HG02973 (cell line): ENCODE measurements around the gene RREB1.

ENCODE experiments used
- ATAC-seq: cut with Tn5 transposase; IDR thresholded peaks from one replicate; pipeline ENCODE4 v1.9.1; 2021; ENCODE audit warnings: moderate library complexity; ENCODE audit not compliant: unreplicated experiment

The RREB1 gene

DNA sequence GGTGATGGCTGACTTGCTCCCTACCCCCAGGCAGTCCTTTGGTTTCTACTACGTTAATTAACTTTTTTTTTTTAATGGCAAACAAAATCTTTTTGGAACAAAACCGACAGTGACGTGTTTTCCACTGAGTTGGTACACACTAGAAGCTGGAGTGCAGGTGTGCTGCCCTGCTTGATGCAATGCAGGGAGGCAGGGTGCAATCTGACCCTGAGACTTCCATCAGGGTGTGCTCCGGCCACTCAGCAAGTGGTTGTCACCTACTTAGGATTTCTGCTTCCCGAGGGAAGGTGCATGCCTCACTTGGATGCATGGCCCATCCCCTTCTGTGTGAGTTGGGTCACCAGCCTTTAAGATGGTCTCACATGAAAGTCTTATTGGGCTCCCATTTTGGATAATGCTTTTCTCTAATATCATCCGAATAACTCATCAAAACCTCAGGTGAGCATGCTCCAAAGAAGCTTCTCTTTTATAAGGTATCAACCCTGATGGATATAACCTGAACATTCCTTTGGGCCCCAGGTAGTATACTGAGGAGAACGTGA is 14.0 kb downstream of the RREB1 start:
- ATAC-seq = no peak

DNA sequence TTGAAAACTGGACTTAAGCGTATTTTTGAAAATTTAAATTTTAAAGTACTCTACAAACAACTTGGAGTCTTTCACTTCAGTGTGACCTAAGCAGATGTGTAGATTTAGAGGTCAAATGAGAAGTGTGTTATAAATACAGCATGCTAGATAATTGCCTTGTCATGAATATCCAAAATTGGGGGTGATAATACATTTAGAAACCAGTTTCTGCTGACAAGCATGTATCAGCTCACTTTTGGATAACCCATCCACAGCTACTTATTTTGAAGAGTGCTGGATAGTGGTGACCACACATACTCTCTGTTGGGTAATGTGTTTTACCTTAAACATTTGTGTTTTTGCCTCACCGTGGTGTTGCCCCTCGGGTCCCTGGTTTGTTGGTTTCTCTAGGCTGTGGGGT is 14.9 kb downstream of the RREB1 start:
- ATAC-seq = no peak

DNA sequence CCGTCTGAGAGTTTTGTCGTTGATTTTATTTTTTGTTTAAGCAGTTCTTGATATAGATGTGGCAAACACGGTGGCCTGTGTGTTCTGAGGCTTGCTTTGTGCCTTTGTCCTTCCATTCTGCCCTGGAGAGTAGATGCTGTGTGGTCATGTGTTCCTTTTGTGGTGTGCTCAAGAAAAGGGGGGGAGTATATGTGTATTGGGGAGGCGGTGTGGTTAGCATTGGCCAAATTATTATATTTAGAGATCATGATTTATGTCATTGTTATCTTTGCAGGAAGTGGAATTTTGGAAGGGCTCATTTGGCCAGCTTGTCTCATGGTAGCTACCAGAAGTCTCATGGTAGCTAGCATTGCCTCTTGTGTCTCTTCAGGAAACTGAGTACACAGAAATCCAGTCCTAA is 16.4 kb downstream of the RREB1 start:
- ATAC-seq = no peak

DNA sequence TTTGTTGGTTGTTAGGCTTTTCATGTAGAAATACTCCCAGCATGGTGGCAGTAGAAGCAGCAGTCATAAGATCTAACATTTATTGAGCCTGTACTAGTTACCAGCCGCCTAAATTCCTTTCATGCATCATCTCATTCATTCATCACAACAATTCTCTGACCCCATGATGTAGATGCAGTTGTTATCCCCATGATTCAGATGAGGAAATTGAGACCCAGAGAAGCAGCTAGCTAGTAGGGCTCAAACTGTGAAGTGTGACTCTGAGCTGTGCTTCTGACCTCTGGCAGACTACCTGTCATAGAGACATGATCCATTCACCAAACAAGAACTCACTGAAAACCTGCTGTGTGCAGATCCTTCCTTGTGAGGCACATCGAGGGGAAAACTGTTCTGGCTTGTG is 16.9 kb downstream of the RREB1 start:
- no peak for ATAC-seq

DNA sequence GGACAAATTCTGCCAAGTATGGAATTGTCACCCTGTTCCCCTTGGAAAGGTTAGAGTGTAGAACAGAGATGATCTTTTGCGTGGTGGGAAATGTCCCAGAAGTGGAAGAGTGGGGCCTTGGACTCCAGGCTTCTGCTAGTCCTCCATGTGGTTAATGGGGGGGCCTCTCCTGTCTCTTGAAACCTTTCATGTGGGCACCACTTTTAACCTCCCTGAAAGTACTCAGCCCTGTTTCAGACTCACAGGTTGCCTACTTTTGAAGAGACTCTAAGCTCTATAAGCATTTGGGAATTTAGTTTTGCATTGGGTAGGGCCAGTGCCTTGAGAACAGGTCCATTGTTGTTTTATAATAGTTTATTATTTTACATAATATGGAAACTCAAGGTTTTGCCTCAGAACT is 17.5 kb downstream of the RREB1 start:
- ATAC-seq = no peak

DNA sequence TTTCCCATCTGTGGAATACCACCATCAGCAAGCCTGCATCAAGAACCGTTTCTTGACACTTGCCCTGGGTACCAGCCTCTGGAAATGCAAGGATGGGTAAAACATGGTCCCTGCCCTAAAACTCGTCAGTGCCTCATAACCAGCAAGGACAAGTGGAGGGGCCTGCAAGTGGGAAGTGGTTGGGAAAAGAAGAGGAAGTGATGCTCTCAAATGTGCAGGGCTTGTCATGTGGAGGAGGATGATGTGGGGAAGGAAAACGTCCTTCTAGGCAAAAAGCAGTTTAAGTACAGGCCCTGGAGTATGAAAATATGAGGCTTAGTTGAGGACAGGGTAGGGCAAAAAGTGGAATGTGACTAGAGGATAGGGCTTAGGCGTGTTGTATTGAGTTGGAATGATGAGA is 19.0 kb downstream of the RREB1 start:
- ATAC-seq = no peak

DNA sequence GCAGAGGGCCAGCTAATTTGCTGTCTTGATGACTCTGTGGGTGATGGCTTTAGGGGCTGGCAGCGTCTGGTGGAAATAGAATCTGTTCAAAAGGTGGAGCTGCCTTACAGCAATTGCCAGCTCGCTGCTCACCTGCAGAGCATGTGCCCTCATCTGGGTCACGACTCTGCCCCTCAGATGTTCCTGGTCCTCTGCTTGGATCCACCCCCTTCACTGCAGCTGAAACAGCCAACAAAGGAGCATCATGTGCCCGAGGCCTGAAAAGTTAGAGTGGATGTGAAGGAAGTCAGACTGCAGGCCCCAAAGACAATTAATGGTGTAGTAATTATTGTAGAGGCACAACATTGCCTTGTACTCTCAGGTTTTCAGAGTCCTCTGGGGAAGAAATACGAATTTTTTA is 19.9 kb downstream of the RREB1 start:
- ATAC-seq = no peak

DNA sequence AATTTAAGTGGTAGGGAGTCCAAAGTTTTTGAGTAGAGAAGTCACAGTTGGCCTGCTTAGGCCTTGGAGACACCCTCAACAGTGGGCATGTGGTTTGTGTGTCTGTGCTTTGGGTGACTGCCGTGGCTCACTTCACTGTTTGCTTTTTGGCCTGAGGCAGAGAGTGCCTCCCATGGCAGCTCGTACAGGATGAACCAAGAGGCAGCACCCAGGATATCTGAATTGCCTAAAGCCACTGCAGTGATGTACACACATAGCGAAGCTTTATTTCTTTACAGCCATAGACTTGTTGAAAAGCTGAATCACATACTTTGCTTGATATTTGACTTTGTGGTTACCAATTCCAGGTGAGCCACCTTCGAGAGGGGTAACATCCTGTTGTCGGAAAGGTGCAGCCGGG is 21.6 kb downstream of the RREB1 start:
- no peak for ATAC-seq

DNA sequence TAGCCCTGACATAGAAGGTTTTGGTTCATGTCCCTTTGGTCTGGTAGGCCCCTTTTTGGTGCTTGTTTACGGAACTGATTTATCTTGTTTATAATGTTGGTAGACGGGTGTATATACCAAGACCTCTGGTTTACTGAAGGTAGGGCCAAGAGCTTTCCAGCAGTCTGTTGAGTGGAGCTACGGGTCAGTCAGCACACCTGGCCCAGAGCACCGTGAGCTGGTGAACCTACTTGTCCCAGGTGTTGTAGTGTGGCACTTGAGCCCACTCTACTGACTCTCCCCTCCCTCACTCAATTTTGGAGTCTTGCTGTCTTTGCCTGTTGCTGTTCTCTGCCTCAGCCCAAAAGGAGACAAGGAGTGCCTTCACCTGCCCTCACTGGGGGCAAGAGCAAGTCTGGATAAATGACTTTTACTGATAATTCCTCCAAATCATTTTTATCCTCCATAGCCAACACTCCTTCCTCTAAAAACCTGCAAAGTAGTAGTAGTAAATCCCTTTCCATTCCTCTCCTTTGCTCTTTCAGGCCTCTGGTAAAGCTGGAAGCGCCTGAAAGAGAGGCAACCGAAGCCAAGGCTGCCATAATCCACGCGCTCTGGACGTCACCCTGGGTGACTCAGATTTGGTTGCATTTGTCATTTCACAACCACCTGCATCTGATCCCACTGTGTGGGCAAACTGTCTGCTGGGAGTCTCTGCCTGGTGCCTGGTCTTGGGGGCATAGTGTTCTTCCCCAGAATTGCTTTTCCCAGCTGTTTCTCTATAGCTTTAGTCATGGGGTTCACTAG is 22.2 kb downstream of the RREB1 start:
- ATAC-seq = no peak

DNA sequence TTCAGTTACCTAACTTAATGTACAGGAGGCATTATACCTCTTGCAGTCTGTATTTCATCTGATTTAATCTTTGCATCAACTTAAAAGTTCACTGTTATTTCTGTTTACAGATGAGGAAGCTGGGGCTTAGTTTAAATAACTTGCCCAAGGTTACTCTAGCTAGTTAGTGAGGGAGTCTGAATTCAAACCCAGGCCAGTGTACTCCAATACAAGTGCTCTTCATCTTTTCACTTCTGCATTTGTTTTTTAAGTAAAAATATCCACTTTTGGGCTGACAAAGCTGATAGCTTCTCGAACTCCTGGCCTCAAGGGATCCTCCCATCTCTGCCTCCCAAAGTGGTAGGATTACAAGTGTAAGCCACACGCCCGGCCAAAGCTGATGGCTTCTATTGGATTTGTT is 23.6 kb downstream of the RREB1 start:
- no peak for ATAC-seq

DNA sequence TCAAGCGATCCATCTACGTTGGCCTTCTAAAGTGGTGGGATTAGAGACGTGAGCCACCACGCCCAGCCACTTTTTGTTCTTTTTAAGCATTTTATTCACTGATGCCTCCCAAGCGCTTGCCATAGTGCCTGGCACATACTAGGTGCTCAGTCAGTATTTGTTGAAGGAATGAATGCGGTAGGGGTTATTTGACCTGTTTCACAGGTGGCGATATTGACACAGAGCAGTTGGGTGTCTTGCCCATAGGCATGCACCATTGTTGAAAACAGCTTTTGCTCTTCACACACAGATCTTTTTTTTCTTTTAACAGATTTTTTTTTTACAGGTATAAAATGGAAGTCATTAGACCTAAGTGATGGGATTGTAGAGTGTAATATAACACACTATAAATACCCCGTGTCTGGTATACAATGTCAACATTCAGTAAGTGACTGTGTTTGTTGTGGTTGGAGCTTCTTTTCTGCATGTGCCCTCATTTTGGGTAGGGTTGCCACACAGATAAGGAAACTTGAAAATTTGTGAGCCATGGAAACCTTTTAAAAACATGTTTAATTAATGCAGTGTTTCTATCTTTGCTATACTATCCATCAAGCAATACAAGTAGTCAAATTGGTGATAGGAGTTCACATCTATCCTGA is 24.8 kb downstream of the RREB1 start:
- ATAC-seq = no peak

DNA sequence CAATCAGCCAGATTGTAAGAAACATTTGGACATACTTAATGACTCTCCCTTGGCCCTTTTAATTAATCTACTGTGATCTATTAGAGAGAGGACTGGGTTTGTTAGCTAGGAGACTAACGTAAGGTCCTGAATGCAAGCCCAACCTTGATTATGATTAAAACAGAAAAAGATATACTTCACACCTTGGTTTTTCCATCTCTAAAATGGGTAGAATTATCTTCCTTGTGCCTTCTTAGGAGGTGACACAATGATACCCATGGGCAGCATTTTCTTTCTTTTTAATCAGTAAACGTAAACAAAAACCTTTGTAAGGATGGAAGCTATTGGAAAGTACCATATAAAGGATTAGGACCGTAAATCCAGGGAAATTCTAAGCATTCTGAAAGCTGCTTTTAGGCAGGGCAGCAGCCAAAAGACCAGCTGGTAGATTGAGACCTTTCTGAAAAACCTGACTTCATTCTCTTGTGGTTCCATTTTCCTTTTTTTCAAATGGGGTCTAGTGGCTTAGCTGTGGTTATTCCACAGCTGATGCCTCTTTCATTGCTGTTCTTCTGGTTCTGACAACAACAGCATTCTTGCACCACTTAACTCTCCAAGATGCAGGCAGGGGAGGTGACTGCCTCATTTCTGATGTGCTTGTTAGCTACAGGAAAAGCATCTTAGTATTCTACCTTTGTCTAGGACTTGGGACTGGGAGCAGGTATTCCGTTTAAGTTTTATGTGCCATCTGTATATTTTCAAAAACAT is 27.4 kb downstream of the RREB1 start:
- ATAC-seq = no peak

DNA sequence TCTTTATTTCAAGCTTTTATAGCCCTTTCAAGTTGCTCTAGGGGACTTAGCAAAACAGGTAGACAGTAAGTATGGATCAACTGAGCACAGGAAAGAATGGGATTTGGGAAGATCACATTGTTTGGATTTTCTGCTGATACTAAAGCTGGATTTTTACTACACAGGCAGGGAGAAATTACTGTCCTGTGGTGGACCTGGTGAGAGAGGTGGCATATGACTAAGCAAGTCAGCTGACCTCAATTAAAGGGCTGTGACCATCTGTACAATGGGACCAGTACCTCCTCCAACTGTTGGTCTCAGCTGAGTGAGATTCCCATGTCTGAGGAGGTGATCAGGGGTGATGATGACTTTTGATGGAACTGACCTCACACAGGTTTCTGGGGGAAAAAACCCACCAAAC is 28.0 kb downstream of the RREB1 start:
- no peak for ATAC-seq

DNA sequence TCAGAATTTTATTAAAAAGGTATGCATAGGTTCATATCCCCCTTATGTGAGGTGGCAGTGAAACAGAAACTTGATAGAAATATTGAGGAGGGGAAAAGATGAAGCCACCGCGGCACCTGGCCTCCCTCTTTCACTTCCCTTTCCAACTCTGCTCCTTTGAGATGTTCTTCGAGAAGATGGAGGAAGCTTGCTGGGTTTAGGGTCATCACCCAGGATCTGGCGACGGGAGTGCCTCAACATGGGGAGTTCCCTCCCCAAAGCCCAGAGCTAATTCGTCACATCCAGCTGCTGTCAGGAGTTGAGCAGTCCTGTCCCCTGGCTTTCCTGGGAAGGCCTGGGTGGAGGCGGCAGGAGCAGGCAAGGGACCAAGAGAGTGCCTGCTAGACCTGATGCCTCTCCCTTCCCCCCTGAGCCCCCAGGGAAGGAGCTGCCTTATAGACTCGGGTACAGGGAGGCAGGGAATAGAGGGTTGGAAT is 29.1 kb downstream of the RREB1 start:
- peak; percentile 44 for ATAC-seq

DNA sequence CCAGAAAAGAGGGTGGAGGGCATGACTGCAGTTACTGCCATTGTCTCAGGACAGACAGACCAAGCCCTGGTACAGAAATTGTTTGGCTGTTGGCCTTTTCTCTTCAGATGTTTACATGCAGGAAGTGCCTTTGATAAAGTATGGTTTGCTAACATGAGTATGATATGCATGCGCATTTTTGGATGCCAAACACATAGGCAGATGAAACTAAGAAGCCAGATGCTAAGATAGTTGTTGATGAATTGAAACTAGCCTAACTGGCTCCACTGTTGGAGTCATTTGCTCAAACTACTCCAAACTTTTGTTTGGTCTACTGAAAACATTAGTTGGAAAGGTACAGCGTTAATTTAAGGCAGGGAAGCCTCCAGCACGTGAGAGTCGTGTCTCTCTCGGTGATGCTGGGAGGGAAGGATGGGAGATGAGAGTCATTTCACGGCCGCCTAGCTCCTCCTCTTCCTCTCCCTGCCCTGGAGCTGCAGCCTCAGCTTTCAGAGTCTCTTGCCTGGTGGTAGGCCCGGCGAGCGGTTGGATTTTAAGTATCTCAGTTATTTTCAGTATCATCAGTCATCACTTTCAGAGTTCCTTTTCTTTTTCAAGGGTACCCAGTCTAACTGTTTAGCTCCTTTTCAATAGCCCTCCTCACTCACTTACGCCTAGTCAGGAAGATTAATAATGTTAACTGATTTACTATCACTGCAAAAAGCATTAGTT is 29.7 kb downstream of the RREB1 start:
- peak; percentile 32 for ATAC-seq

DNA sequence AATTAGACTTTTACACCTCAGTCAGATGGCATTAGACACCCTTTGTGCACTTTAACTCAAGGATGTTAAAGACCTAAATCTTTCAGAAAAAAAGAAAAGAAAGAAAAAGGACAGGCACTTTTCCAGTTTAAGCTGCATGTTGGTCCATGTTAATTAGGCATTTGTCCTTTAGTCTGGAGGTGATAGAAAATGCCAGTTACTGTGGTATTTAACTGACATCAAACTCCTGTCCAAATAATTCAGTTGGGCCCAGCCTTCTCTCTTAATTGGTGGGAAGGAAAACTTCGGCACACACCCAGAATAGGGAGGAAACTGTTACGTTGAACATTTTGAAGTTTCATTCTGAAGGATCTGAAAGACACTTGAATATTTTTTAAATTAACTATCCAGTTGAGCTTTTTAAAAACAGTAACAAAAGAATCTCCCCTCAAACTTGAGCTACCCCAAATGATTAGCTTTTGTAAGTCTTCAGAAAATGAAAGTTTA is 30.3 kb downstream of the RREB1 start:
- ATAC-seq = no peak

DNA sequence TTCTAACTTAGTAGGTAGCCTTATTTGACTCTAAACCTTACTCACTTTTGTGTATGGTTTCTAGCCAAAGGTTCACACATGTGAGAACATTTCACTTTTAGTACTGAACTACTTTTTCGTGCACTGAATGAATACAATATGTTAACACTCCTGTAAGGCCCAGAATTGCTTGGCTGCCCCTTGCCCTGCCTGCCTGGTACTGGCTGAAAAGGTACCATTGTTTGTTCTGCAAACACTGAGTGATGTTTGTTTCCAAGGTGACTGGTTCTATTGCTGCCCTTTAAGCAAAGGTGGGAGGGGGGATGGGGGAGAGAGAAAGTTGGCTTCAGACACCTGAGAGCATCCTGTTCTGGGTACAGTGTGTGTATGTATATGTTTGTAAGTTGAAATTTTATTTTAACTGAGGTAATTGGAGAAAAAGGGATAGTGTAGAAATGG is 31.2 kb downstream of the RREB1 start:
- no peak for ATAC-seq

DNA sequence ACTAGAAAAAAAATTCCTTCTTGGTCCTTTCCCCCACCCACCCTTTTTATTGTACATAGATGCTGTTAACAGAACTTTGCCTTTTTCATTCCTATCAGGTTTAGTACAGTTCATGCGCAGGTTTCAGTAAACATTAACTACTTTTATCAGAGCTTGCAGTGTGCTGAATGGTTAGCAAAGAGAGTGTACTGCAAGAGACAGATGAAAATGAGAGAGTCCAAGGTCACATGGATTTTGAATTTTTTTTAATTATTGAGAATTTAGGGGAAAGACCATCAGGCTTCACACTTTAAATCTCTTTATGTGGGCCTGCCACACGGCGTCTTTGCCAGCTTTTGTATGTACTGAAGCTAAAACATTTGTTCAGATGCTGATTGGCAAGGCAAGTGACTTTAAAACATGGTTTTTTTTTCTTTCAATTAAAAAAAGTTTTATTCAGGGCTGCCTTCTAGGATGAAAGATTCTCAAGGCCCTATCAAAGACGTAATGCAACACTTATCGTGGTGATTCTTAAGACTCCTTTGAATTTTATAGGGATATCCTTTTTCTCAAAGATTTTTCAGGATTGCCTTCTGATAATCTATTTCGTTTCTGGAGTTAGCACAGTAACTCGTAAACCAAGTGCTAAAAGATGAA is 32.2 kb downstream of the RREB1 start:
- no peak for ATAC-seq

DNA sequence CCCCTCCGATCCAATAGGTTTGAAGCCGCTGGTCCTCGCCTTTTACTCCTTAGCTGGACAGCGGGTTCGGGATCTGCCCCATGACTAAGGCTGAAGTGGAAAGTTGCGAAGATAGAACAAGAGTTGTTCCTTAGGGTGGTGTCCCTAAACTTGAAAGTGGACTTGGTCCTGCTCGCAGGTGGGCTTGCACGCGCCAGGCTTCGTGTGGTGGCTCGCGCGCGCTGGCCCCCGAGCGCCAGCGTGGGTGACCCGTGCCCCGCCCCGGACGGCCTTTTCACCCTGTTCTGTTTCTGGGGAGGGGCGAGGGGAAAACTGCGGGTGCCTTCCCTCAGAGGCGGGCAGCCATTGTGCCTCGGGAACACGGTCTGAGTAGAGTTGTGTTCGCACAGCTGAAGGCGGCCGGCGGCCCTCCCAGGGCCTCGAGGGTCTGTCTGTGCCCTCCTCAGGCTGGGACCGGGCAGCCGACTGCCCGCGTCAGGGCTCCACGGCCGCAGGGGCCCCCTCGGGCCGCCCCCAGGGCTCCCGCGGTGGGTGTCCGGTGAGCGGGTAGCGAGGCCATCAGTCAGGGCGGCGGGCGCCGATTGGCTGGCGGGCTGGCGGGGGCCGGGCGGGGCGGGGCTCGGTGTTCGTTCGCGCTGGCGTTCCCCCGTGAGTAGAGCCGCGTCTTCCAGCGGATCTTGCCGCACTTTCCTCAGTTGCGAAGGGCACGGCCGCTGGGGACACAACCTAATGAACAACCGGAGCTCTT is 33.0 kb downstream of the RREB1 start:
- ATAC-seq = peak; percentile 45
